IPS DF 19.7 (cell line): ENCODE results near the gene PTPRN2.

ENCODE experiments used
- DNase-seq: peaks from one replicate; pipeline ENCODE4 v3.0.0-alpha.2; 2013; ENCODE audit warnings: low read depth, low spot score

Gene PTPRN2

DNA sequence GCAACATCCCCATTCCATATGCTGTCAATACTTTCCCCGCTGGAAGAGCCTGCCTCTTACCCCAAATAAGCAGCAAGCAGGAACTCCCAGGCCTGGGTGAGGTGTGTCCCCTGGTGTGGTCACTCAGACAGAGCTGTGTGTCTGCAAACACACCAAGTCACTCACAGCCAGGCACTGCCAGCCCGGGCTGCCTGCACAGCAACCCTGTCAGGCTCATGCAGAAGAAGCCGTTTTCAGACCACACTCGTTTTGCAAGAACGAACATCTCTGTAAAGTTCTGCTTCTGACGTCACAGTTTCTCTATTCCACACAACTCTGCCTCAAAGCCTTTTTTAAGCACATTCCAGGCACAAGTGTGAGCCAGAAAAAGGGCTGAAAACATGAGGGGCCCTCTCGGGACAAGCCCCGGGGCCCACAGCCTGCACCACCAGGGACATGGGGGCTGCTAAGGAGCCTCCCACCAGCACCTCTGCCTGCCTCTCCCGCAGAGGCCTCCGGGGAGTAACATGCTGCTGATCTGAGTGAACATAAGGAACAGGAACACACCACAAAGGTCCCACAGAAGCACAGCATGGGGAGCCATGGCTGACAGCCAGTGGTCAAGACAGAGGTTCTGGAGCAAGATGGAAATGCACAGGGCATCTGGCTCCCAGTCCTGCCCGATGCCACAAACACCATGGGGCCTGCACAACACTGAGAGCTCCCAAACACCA, 11.4 kb downstream of the PTPRN2 start:
- DNase-seq: no peak

DNA sequence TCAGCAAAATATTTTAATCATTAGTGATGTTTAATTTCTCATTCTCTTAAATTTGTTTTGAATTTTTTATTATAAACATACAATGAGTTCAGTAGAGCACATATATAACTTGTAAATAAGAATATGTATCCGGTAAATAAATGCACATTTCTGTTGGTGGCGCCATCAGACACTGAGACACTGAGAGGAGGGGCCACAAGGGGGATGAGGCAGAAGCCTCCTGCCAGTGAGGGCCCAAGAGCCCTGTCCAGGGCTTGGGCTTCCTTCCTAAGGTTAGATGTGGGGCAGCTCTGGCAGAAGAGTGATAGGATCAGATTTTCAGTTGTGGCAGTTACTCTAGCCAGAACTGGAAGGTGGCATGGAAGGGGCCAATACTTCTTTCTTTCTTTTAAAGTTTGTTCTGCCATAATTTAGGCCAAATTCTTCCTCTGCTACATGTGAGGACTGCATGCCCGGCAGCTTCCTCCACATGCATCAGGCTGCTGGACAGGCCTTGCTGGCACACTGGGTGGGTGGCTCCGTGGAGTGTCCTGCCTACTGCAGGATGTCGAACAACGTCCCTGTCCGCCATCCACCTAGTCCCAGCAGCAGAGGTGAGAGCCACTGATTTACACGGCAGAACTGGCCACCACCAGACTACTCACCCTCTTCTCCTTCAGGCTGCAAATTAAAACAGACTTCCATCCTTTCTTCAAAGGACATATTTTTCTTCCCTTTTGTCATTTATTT, 13.2 kb downstream of the PTPRN2 start:
- no peak for DNase-seq

DNA sequence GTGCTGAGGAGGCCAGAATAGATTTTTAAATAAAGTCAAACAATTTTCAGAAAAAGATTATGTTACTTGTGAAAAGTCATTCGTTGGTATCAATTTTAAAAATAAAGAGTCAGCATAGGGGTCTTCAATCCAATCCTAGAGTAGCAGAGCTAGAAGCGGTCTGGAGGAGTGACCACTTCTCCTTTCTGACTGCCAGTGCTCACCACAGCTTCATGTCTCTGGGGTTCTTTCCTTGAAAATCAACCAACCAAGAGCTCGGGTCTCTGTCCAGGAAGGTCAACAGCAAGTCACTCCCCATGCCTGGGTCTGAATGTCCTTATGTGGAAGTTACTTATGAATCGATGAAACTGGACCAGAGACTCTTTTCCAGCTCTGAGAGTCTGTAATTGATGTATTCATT, 14.3 kb downstream of the PTPRN2 start:
- DNase-seq: no peak

DNA sequence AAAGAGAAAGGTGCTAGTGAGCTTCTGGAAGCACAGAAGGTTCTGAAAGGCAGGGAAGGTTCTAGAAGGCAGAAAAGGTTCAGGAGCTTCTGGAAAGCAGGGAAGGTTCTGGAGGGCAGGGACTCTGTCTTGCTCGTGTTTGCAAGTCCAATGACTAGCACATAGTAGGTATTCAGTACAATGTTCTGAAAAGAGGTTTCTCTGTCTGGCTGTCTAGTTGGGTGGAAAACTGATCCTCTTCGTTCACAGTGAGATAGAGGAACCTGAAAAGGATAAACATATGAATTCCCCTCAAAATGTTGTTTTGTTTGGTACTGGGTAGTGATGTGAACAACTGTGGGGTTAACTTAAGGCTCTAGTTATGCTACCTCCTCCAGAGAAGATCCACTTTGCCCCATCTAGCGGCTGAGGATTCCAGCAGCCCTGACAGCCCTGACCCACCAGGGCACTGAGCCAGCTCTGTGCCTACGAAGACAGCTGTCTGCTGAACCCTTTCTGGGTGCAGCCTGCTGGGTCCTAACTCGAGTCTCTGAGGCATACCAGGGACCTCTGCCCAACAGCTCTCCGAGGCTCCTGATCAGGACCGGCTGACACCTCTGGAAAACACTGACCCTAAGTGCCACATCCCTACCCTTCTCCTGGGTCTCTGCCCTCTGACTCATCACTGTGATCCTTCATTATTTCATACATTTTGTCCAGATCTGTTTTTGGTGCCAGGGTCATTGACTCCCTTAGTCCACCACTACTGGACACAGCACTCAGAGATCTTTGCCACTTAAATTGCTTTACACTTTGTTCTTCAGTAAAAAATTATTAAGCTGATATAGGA, 15.4 kb downstream of the PTPRN2 start:
- no peak for DNase-seq

DNA sequence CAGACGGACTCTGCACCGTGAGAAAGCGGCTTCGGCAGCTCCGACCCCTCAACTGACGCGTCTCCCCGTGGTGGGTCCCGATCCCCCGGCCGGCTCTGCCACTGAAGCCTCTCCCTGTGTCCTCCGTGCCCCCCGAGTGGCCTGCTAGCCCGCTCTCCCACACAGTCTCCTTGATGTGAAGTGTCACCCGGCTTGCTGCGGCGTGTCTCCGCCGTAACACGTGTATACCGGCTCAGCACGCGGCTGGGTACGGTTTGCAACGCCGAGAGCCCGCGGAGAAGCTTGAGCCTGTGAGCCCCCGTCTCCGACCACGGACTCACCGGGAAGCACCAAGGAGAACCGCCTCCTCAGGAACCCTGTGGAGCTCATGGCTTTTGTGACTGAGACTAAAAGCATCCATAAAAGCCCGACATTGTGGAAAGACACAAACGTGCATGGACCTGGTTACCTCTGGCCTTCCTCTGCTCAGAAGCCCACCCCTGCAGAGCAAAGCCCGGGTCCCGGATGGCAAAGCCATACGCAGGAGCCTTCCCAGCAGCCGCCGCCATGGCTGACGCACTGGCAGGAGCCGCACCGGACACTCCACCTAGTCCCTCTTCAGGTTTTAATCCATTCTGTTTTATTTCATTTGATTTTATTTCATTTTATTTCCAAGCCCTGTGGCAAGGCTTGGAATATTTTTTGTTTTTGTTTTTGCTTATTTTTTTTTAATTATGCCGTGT, 17.0 kb downstream of the PTPRN2 start:
- DNase-seq: no peak

- no peak for DNase-seq
These were observed 17.7 kb downstream of the PTPRN2 start for GRCh38 chr7:158569858-158570323.

GRCh38 chr7:158568974-158569857, 18.4 kb downstream of the PTPRN2 start:
- no peak for DNase-seq

DNA sequence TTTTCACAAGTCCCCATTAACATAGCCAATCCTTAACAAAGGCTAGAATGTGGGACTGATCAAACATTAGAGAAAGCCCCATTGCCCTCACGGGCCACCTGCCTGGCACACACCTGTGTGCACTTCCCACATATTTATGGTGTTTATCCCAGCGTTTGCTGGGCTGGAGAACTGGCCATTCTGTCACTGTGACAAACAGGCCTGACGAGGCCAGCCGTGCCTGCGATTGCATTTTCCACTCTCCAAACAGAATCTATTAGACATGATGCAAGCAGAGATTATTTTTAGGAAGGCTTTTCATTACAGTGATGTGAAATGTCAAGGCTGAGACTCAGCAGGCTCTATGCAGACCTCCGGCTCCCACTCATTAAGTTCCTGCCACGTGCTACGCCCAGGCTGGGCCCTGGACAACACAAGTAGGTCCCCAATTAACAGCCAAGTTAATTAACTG, 20.4 kb downstream of the PTPRN2 start:
- DNase-seq: no peak

DNA sequence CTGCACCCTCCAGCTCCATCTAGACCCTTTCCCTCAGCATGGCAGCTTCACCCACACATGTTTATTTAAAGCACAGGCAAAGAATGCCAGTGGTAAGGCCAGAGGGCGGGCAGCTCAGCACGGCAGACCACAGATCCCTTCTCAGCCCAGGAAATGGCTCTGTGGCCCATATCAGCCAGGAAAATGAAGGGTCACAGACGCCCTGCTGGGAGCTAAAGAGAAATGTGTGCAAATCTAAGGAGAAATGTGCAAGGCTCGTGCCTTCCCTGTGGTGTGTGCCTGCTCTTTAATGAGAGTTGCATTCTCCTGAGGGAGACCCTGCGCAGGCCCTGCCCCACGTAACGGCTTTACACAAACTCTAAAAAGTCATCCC, 23.0 kb downstream of the PTPRN2 start:
- DNase-seq: no peak

DNA sequence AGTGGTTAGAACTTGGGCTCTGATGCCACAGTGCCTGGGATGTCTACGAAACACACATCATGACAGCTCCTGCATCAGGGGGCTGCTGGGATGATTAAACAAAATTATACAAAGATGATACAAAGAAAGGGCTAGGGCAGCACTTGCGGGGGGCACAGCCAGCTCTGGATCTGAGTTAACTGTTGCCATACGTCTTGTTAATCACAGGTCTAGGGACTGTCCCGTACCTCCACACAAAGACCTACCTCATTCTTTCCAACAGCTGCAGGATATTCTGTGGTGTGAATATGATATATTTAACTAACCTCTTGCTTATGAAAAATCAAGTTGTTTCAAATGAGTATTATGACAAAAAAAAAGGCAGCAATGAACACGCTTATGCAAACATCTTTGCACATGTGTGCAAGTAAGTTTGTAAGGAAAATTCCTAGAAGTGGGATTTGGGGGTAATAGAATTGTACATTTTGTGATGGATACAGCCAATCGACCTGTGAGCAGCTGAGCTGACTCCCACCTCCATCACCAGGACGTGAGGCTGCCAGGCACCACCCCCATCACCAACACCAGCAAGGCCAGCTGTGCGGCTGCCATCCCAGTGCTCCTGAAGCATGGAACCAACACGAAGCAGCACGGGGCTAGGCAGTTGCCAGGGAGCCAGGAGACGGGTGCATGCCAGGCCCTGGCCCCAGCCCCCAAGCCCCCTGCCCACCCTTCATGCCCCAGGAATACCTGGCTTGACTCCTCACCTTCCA, 23.5 kb downstream of the PTPRN2 start:
- no peak for DNase-seq

- no peak for DNase-seq
These were observed 24.6 kb downstream of the PTPRN2 start for GRCh38 chr7:158563051-158563450.

- DNase-seq: no peak
These were observed 25.1 kb downstream of the PTPRN2 start for GRCh38 chr7:158562517-158562916.

DNA sequence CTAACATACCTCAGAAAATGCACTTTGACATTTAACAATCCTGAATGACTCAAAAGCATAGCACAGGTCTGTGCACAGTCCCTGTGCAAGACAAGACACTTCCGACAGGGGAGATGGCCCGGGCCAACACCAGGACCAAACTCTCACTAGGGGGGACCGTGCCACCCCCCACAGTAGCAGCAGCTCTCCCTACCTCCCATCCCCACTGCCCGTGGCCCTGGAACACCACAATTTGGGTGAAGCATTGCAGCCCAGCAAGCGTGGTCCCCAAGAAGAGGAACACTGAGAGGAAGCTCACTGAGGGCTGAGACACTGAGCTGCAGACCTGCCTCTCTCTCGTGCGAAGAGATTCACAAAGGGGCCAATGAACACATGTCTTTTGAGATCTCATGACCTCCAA, 26.0 kb downstream of the PTPRN2 start:
- no peak for DNase-seq

DNA sequence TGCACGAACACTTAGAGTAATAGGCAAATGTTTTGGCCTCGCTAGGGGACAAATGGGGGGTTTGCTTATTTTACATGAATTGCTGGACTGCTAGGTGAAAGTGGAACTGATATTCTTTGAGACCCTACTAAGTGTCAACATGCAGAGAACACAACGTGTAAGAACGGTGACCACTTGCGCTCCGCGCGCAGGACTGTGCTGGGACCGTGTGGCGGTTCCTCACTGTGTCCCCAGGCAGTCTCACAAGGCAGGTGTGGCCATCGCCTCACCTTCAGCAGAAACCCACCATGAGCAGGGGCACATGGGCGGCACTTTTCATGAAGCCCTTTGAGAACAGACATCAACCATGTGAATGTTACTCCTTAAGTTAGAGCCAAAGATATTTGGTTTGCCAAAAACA, 27.2 kb downstream of the PTPRN2 start:
- DNase-seq: no peak

GRCh38 chr7:158559356-158559755, 28.3 kb downstream of the PTPRN2 start:
- DNase-seq: no peak

DNA sequence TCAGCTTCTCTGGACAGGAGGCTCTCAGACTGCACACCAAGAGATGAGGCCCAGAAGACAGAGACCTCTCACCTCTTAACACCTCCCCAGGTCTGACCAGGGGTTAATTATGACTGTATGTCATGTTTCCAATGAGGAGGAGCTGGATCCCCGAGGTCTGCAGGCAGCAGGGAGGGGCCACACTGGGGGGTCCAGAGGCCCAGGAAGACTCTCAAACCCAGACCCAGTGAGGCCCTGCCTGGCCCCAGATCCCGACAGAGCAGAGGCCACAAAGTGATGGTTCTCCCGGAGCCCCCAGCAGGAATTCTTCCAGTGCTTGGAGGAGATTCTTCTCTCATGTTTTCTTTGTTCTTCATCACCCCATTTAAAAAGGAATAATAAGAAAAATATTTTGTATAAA, 28.8 kb downstream of the PTPRN2 start:
- DNase-seq: no peak

GRCh38 chr7:158557441-158557755, 30.2 kb downstream of the PTPRN2 start:
- DNase-seq: no peak

- DNase-seq: no peak
These were observed 30.7 kb downstream of the PTPRN2 start for GRCh38 chr7:158556721-158557440.

- DNase-seq: no peak
These were observed 32.5 kb downstream of the PTPRN2 start for GRCh38 chr7:158555034-158555520.
